MM.1S (cell line): Measurements from ENCODE around the gene ANXA4.

ENCODE experiments used
- EZH2 ChIP-seq: fragments of 300-600 bp; sonication (generic); optimal IDR thresholded peaks from 2 replicates; pipeline ENCODE3; 2017; ENCODE audit warnings: low read depth, mild to moderate bottlenecking, antibody characterized with exemption, low read length, mixed read lengths
- EZH2phosphoT487 ChIP-seq: fragments of 300-600 bp; sonication (generic); IDR thresholded peaks from 2 replicates; pipeline ENCODE4 v1.6.1; 2018; ENCODE audit warnings: antibody characterized with exemption, low read length
- TF ChIP-seq, protein P1 (sequence below): fragments of 300-600 bp; sonication (generic); IDR thresholded peaks from 2 replicates; pipeline ENCODE4 v1.5.1; 2016; ENCODE audit warnings: antibody characterized with exemption, low read length, mixed read lengths

GRCh38 chr2:69709290-69709689 lies 32.6 kb upstream of the ANXA4 start:
- TF ChIP-seq, protein P1, sequence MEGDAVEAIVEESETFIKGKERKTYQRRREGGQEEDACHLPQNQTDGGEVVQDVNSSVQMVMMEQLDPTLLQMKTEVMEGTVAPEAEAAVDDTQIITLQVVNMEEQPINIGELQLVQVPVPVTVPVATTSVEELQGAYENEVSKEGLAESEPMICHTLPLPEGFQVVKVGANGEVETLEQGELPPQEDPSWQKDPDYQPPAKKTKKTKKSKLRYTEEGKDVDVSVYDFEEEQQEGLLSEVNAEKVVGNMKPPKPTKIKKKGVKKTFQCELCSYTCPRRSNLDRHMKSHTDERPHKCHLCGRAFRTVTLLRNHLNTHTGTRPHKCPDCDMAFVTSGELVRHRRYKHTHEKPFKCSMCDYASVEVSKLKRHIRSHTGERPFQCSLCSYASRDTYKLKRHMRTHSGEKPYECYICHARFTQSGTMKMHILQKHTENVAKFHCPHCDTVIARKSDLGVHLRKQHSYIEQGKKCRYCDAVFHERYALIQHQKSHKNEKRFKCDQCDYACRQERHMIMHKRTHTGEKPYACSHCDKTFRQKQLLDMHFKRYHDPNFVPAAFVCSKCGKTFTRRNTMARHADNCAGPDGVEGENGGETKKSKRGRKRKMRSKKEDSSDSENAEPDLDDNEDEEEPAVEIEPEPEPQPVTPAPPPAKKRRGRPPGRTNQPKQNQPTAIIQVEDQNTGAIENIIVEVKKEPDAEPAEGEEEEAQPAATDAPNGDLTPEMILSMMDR: no peak
- TF ChIP-seq EZH2: no peak
- TF ChIP-seq EZH2phosphoT487: no peak
